Measurements from ENCODE around the gene SLAMF8.

DNA sequence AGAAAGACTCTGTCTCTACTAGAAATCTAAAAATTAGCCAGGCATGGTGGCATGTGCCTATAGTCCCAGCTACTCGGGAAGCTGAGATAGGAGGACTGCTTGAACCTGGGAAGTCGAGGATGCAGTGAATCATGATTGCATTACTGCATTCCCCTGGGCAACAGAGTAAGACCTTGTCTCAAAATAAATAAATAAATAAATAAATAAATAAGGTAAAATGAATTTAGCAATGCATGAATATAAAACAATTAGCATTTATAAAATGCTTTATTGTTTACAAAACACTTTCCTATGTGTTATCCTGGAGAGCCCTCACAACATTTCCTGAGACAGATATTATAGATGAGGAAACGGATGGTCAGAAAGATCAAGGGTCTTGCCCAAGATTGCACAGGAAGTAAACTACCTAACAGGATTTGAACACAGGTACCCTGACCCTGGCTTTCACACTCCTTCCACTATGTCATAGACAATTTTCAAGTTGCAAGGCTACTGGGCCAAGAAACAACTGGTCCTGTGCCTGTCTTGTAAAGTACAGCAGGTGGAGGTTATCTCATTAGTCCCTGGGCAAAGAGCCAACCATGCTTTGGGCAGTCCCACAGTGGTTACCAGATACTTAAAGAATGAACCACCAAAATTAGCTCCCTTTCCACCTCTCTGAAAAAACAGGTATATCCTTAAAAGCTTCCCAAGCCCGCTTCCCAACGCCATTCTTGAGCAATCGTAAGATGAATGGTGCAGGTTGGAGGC is 51.2 kb downstream of the SLAMF8 start:
- TF ChIP-seq, protein P1, sequence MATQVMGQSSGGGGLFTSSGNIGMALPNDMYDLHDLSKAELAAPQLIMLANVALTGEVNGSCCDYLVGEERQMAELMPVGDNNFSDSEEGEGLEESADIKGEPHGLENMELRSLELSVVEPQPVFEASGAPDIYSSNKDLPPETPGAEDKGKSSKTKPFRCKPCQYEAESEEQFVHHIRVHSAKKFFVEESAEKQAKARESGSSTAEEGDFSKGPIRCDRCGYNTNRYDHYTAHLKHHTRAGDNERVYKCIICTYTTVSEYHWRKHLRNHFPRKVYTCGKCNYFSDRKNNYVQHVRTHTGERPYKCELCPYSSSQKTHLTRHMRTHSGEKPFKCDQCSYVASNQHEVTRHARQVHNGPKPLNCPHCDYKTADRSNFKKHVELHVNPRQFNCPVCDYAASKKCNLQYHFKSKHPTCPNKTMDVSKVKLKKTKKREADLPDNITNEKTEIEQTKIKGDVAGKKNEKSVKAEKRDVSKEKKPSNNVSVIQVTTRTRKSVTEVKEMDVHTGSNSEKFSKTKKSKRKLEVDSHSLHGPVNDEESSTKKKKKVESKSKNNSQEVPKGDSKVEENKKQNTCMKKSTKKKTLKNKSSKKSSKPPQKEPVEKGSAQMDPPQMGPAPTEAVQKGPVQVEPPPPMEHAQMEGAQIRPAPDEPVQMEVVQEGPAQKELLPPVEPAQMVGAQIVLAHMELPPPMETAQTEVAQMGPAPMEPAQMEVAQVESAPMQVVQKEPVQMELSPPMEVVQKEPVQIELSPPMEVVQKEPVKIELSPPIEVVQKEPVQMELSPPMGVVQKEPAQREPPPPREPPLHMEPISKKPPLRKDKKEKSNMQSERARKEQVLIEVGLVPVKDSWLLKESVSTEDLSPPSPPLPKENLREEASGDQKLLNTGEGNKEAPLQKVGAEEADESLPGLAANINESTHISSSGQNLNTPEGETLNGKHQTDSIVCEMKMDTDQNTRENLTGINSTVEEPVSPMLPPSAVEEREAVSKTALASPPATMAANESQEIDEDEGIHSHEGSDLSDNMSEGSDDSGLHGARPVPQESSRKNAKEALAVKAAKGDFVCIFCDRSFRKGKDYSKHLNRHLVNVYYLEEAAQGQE (IDR thresholded peaks at IDR 0.05; ENCODE audit: insufficient read depth in 1 of 2, low read depth in 2 of 2, low read length in 2 of 2): no peak
- TF ChIP-seq POLR2AphosphoS5 (IDR thresholded peaks at IDR 0.05; ENCODE audit: low read depth, low read length): no peak
- no peak for TF ChIP-seq TAF1 (IDR thresholded peaks at IDR 0.05; ENCODE audit: borderline replicate concordance, insufficient read depth, low read length)
- TF ChIP-seq SIN3A (IDR thresholded peaks at IDR 0.05; ENCODE audit: borderline replicate concordance, insufficient read depth, low read length): no peak
